Stimulated activated CD8-positive, alpha-beta memory T cell treated with anti-CD3 and anti-CD28 coated beads, Interleukin-12 subunit alpha, Interleukin-12 subunit beta, amount 100 ng/mL, for 4 hours (primary cell): Measurements from ENCODE around the gene ADGRL1.
"Not testable (repeated sequence)": the region's sequence is repeated elsewhere in the genome, so short reads cannot be mapped to it uniquely, and the experiment has no call there.

Experiments used
- DNase-seq: peaks from one replicate; pipeline ENCODE4 v3.0.0-alpha.2; 2020; ENCODE audit warnings: low read depth

ADGRL1 gene

GRCh38 chr19:14205452-14206287, at the start of gene ADGRL1:
Gene ADGRL1, minus strand, starts transcription at chr19:14206169. Its CDS starts 22,567 bp downstream, at chr19:14183602.
- not testable (repeated sequence) for DNase-seq

GRCh38 chr19:14255316-14255715, 49.3 kb upstream of the ADGRL1 start:
- DNase-seq = not testable (repeated sequence)

GRCh38 chr19:14253822-14254599, 48.0 kb upstream of the ADGRL1 start:
- not testable (repeated sequence) for DNase-seq

- not testable (repeated sequence) for DNase-seq
These were observed 46.2 kb upstream of the ADGRL1 start for GRCh38 chr19:14252136-14252535.

- no peak for DNase-seq
These were observed 44.9 kb upstream of the ADGRL1 start for GRCh38 chr19:14250870-14251269.

- DNase-seq = not testable (repeated sequence)
These were observed 44.3 kb upstream of the ADGRL1 start for GRCh38 chr19:14250315-14250714.

GRCh38 chr19:14249891-14250290, 43.9 kb upstream of the ADGRL1 start:
- DNase-seq = not testable (repeated sequence)

GRCh38 chr19:14249012-14249754, 43.2 kb upstream of the ADGRL1 start:
- not testable (repeated sequence) for DNase-seq

GRCh38 chr19:14248578-14249011, 42.6 kb upstream of the ADGRL1 start:
- DNase-seq = peak; percentile 7

- not testable (repeated sequence) for DNase-seq
These were observed 41.8 kb upstream of the ADGRL1 start for GRCh38 chr19:14247548-14248471.

GRCh38 chr19:14247205-14247547, 41.2 kb upstream of the ADGRL1 start:
- not testable (repeated sequence) for DNase-seq

- not testable (repeated sequence) for DNase-seq
These were observed 38.4 kb upstream of the ADGRL1 start for GRCh38 chr19:14244393-14244792.

GRCh38 chr19:14243718-14244117, 37.7 kb upstream of the ADGRL1 start:
- not testable (repeated sequence) for DNase-seq

GRCh38 chr19:14237014-14237941, 31.3 kb upstream of the ADGRL1 start:
- DNase-seq = no peak

- DNase-seq = not testable (repeated sequence)
These were observed 27.0 kb upstream of the ADGRL1 start for GRCh38 chr19:14232945-14233344.

- DNase-seq = not testable (repeated sequence)
These were observed 22.6 kb upstream of the ADGRL1 start for GRCh38 chr19:14228446-14229071.

GRCh38 chr19:14226498-14226897, 20.5 kb upstream of the ADGRL1 start:
- not testable (repeated sequence) for DNase-seq

GRCh38 chr19:14222886-14223285, 16.9 kb upstream of the ADGRL1 start:
- DNase-seq = no peak

- peak; percentile 66 for DNase-seq
These were observed 15.4 kb upstream of the ADGRL1 start for GRCh38 chr19:14221345-14221744.
